WERI-Rb-1 (cell line): ENCODE measurements around the gene RALGPS1.

Source experiments
- DNase-seq: peaks from one replicate; pipeline ENCODE4 v3.0.0-alpha.2; 2020
- H3K27ac ChIP-seq: fragments of 250-450 bp; sonication (Bioruptor Pico); 2 replicates; pipeline ENCODE4 v1.5.1; 2020; ENCODE audit warnings: mild to moderate bottlenecking, moderate library complexity
- H3K27me3 ChIP-seq: fragments of 250-450 bp; sonication (Bioruptor Pico); 2 replicates; pipeline ENCODE4 v1.5.1; 2021; ENCODE audit warnings: mild to moderate bottlenecking, low read depth, moderate library complexity; ENCODE audit not compliant: insufficient read depth, severe bottlenecking
- H3K36me3 ChIP-seq: fragments of 250-450 bp; sonication (Bioruptor Pico); 2 replicates; pipeline ENCODE4 v1.5.1; 2020; ENCODE audit warnings: mild to moderate bottlenecking, moderate library complexity
- H3K4me3 ChIP-seq: 2 replicates; pipeline ENCODE4 v1.5.1; 2011; ENCODE audit warnings: low read depth, mild to moderate bottlenecking, control low read depth, low read length
- H3K9me3 ChIP-seq: fragments of 250-450 bp; sonication (Bioruptor Pico); 2 replicates; pipeline ENCODE4 v1.5.1; 2021; ENCODE audit warnings: mild to moderate bottlenecking, moderate library complexity; ENCODE audit not compliant: severe bottlenecking
- CTCF ChIP-seq: IDR thresholded peaks from 2 replicates; pipeline ENCODE4 v1.5.1; 2011; ENCODE audit warnings: low read depth, mild to moderate bottlenecking, control low read depth, inconsistent platforms, low read length

RALGPS1 gene

GRCh38 chr9:127211983-127212382 lies 297.4 kb downstream of the RALGPS1 start:
- Histone ChIP-seq H3K9me3 (no peaks in the 10 kb centered on the region), H3K27ac (no peak overlapping the region), H3K4me3 (no peak overlapping the region), H3K36me3 (no peaks in the 10 kb centered on the region; the same call in 1 of the 2 replicates), H3K27me3 (no peaks in the 10 kb centered on the region)
- no peak for DNase-seq
- no peak for TF ChIP-seq CTCF

- DNase-seq, result no peak
- H3K27me3 ChIP-seq, result no peaks in the 10 kb centered on the region
- H3K27ac ChIP-seq, result no peak overlapping the region
- no peak overlapping the region for H3K4me3 ChIP-seq
- no peak for TF ChIP-seq CTCF
- no peaks in the 10 kb centered on the region for H3K9me3 ChIP-seq
- H3K36me3 ChIP-seq, result no peaks in the 10 kb centered on the region; the same call in 1 of the 2 replicates
Observed at GRCh38 chr9:127212453-127212852, 297.9 kb downstream of the RALGPS1 start.

- no peak for TF ChIP-seq CTCF
- Histone ChIP-seq H3K9me3 (no peaks in the 10 kb centered on the region), H3K36me3 (no peaks in the 10 kb centered on the region; the same call in 1 of the 2 replicates), H3K4me3 (no peak overlapping the region), H3K27ac (no peak overlapping the region), H3K27me3 (no peaks in the 10 kb centered on the region)
- DNase-seq, result no peak
Observed at GRCh38 chr9:127213859-127214258, 299.3 kb downstream of the RALGPS1 start.

- TF ChIP-seq CTCF, result peak; percentile 96
- H3K36me3 ChIP-seq, result no peaks in the 10 kb centered on the region; the same call in 1 of the 2 replicates
- DNase-seq, result peak; percentile 86
Observed at GRCh38 chr9:127214421-127215267, 300.1 kb downstream of the RALGPS1 start.

GRCh38 chr9:127215268-127216209 lies 301.0 kb downstream of the RALGPS1 start:
- DNase-seq, result no peak
- no peaks in the 10 kb centered on the region for H3K9me3 ChIP-seq
- no peaks in the 10 kb centered on the region for H3K27me3 ChIP-seq
- H3K27ac ChIP-seq, result peak overlapping the region; percentile 13; the same call in 1 of the 2 replicates
- TF ChIP-seq CTCF, result no peak
- no peaks in the 10 kb centered on the region; the same call in 1 of the 2 replicates for H3K36me3 ChIP-seq
- no peak overlapping the region for H3K4me3 ChIP-seq

More at GRCh38 chr9:127214421-127215267, 300.1 kb downstream of the RALGPS1 start:
- no peaks in the 10 kb centered on the region for H3K27me3 ChIP-seq
- H3K4me3 ChIP-seq, result no peak overlapping the region
- no peaks in the 10 kb centered on the region for H3K9me3 ChIP-seq
- no peak overlapping the region for H3K27ac ChIP-seq
